ENCODE data around the gene SRXN1. TPM values are rescaled to one million over a fixed set of nuclear protein-coding genes. Genes with fewer than 3 reads are reported as not detected.

Gene SRXN1
- total RNA-seq, 1 experiment from 2014 or later = 42.6 TPM

DNA sequence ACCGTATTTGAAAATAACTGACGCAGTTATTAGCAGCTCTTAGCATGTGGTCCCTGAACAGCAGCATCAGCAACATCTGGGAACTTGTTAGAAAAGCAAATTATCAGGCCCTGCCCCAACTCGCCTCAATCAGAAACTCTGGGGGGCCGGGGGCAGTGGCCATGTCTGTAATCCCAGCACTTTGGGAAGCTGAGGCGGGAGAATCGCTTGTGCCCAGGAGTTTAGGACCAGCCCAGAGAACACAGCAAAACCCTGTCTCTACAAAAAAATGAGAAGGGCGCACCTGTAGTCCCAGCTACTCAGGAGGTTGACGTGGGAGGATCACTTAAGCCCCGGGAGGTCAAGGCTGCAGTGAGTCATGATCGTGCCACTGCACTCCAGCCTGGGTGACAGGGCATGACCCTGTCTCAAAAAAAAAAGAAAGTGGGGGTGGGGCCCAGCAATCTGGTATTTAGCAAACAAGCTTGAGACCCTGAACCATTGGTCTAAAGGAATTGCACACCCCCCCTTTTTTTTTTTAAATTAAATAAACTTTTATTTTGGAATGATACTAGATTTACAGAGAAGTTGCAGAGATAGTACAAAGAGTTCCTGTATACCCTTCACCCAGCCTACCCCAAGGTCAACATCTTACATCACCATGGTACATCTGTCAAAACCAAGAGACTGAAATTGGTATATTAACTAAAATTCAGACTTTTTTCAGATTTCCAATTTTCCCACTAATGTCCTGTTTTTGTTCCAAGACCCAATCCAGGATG, 6.7 kb downstream of the SRXN1 start:
- DNase-seq (ENCODE audit: unreplicated experiment) = no peak
- intact Hi-C loops (cut with micrococcal nuclease) = no loop called here
- Mint-ChIP-seq H3K36me3 (ENCODE audit: insufficient read depth, unreplicated experiment) (peaks cover 42% of the 10 kb centered on the region), H3K9me3 (ENCODE audit: unreplicated experiment) (no peaks in the 10 kb centered on the region), H3K27ac (ENCODE audit: low read depth, unreplicated experiment) (no peak overlapping the region), H3K27me3 (ENCODE audit: insufficient read depth, unreplicated experiment) (no peaks in the 10 kb centered on the region), H3K4me3 (ENCODE audit: unreplicated experiment) (no peak overlapping the region), H3K4me1 (ENCODE audit: insufficient read depth, unreplicated experiment) (peaks cover 13% of the 10 kb centered on the region)
- POLR2A ChIA-PET = interaction anchor here (0.5 to 1.7 kb wide), 7 partner anchors 12 to 390 kb away, joined by 3 to 6 read pairs (median 4); no protein-coding TSS in a partner anchor
- TF ChIP-seq, protein P1, sequence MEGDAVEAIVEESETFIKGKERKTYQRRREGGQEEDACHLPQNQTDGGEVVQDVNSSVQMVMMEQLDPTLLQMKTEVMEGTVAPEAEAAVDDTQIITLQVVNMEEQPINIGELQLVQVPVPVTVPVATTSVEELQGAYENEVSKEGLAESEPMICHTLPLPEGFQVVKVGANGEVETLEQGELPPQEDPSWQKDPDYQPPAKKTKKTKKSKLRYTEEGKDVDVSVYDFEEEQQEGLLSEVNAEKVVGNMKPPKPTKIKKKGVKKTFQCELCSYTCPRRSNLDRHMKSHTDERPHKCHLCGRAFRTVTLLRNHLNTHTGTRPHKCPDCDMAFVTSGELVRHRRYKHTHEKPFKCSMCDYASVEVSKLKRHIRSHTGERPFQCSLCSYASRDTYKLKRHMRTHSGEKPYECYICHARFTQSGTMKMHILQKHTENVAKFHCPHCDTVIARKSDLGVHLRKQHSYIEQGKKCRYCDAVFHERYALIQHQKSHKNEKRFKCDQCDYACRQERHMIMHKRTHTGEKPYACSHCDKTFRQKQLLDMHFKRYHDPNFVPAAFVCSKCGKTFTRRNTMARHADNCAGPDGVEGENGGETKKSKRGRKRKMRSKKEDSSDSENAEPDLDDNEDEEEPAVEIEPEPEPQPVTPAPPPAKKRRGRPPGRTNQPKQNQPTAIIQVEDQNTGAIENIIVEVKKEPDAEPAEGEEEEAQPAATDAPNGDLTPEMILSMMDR (IDR thresholded peaks at IDR 0.05; ENCODE audit: unreplicated experiment) = no peak
- CTCF ChIA-PET = interaction anchor here (0.6 to 5.8 kb wide), 49 partner anchors 10 to 546 kb away, joined by 3 to 69 read pairs (median 4); partner anchors contain the start of gene CSNK2A1
- BruUV-seq (replicated peaks) = no TSS peak

DNA sequence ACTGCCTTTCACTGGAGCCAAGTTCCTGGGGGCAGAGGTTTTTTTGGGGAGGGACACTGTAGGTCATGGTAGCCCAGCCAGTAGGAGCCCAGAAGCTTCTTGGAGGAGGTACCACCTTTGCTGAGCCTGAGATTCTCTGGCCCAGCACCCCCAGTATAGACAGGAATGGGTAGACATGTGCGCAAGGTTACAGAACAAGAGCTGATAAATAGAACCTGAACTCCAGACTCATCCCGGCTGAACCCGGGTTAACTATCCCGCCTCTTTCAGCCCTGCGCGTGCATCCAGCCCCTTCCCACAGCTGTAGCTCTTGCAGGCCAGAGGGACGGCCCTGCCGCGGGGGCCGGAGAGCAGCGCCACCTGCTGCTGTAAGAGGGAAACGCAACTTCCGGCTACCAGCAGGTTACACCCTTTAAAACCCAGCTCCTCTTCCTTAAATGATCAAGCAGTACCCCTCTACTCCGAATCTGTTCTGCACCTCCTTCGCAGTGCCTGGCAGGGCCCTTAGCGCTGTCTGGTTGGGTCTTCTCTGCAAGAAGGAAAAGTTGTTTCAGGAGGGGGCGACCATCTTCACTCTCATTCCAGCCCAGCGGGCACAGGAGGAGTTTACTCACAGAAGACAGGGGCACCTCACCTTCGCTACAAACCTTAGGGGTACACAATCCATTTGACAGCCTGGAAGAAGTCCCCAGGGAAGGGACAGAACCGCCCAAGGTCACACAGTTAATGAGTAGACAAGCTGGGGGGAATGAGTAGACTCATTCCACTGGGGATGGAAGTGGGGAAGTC, 7.5 kb downstream of the SRXN1 start:
- Mint-ChIP-seq H3K27ac (ENCODE audit: low read depth, unreplicated experiment) (no peak overlapping the region), H3K36me3 (ENCODE audit: insufficient read depth, unreplicated experiment) (peaks cover 42% of the 10 kb centered on the region), H3K27me3 (ENCODE audit: insufficient read depth, unreplicated experiment) (no peaks in the 10 kb centered on the region), H3K4me1 (ENCODE audit: insufficient read depth, unreplicated experiment) (peaks cover 5% of the 10 kb centered on the region), H3K9me3 (ENCODE audit: unreplicated experiment) (no peaks in the 10 kb centered on the region), H3K4me3 (ENCODE audit: unreplicated experiment) (no peak overlapping the region)
- no TSS peak for BruUV-seq (replicated peaks)
- DNase-seq (ENCODE audit: unreplicated experiment) = peak; percentile 58
- TF ChIP-seq, protein P1 (IDR thresholded peaks at IDR 0.05; ENCODE audit: unreplicated experiment) = peak; percentile 91
- POLR2A ChIA-PET = interaction anchor here (0.5 to 1.7 kb wide), 7 partner anchors 11 to 174 kb away, joined by 3 to 6 read pairs (median 3); no protein-coding TSS in a partner anchor
- intact Hi-C loops (cut with micrococcal nuclease) = loop anchor here (1.0 kb wide), 2 partner anchors 84 to 291 kb away; no protein-coding TSS in a partner anchor
- CTCF ChIA-PET = interaction anchor here (0.6 to 5.8 kb wide), 61 partner anchors 10 to 547 kb away, joined by 3 to 69 read pairs (median 4); partner anchors contain the start of gene CSNK2A1

DNA sequence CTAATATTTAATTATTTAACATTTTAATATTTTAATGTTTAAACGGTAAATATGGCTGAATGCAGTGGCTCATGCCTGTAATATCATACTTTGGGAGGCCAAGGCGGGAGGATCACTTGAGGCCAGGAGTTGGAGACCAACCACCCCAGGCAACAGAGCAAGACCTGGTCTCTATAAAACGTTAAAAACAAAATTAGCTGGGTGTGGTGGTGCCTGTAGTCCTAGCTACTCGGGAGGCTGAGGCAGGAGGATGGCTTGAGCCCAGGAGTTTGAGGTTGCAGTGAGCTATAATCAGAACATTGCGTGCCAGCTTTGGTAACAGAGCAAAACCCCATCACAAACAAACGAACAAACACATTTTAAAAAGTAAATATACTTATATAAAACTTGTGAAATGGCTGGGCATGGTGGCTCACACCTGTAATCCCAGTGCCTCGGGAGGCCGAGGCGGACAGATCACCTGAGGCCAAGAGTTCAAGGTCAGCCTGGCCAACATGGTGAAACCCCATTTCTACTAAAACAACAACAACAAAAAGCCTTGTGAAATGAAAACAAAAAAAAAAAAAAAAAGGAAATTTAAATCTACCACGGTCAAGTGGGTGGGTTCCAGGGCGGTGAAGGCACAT, 8.2 kb downstream of the SRXN1 start:
- H3K4me1 Mint-ChIP-seq (ENCODE audit: insufficient read depth, unreplicated experiment) = peaks cover 5% of the 10 kb centered on the region
- intact Hi-C loops (cut with micrococcal nuclease) = loop anchor here (1.0 kb wide), 2 partner anchors 84 to 291 kb away; no protein-coding TSS in a partner anchor
- peaks cover 38% of the 10 kb centered on the region for H3K36me3 Mint-ChIP-seq (ENCODE audit: insufficient read depth, unreplicated experiment)
- TF ChIP-seq, protein P1 (IDR thresholded peaks at IDR 0.05; ENCODE audit: unreplicated experiment) = no peak
- CTCF ChIA-PET = interaction anchor here (0.6 to 5.8 kb wide), 44 partner anchors 9 to 569 kb away, joined by 3 to 69 read pairs (median 4); partner anchors contain the start of gene CSNK2A1
- H3K4me3 Mint-ChIP-seq (ENCODE audit: unreplicated experiment) = no peak overlapping the region
- POLR2A ChIA-PET = interaction anchor here (0.9 to 1.7 kb wide), 4 partner anchors 10 to 136 kb away, joined by 3 to 6 read pairs (median 4); no protein-coding TSS in a partner anchor
- no peak for DNase-seq (ENCODE audit: unreplicated experiment)
- no peaks in the 10 kb centered on the region for H3K9me3 Mint-ChIP-seq (ENCODE audit: unreplicated experiment)
- H3K27me3 Mint-ChIP-seq (ENCODE audit: insufficient read depth, unreplicated experiment) = peaks cover 6% of the 10 kb centered on the region
- no peak overlapping the region for H3K27ac Mint-ChIP-seq (ENCODE audit: low read depth, unreplicated experiment)
- no TSS peak for BruUV-seq (replicated peaks)

Measured in MCF 10A (cell line).